ENCODE data around the gene MEG3.
A peak's percentile ranks its signal among the peaks of the same experiment; 100 is the strongest.
"Not testable (repeated sequence)": the region's sequence is repeated elsewhere in the genome, so short reads cannot be mapped to it uniquely, and the experiment has no call there.

The MEG3 gene

DNA sequence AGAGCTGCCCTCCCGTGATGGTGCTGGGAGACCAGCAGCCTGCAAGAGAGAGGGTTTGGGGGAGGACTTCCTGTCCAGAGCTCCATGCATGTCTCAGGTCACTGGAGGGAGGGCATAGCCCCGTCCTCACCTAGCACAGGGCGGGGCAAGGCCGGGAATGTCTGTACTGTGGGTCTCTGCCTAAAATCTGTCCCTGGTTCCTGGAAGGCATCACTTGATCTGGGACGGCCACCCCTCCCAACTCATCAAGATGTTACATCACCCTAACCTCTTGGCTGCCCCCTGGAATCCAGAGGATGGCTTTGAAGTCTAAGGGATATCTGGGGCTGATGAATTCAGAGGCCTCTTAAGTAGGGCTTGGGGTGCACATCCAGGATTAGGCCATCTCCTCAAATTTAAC is 37.0 kb upstream of the MEG3 start:
- no peak for DNase-seq (ENCODE audit: low read depth, low spot score)

DNA sequence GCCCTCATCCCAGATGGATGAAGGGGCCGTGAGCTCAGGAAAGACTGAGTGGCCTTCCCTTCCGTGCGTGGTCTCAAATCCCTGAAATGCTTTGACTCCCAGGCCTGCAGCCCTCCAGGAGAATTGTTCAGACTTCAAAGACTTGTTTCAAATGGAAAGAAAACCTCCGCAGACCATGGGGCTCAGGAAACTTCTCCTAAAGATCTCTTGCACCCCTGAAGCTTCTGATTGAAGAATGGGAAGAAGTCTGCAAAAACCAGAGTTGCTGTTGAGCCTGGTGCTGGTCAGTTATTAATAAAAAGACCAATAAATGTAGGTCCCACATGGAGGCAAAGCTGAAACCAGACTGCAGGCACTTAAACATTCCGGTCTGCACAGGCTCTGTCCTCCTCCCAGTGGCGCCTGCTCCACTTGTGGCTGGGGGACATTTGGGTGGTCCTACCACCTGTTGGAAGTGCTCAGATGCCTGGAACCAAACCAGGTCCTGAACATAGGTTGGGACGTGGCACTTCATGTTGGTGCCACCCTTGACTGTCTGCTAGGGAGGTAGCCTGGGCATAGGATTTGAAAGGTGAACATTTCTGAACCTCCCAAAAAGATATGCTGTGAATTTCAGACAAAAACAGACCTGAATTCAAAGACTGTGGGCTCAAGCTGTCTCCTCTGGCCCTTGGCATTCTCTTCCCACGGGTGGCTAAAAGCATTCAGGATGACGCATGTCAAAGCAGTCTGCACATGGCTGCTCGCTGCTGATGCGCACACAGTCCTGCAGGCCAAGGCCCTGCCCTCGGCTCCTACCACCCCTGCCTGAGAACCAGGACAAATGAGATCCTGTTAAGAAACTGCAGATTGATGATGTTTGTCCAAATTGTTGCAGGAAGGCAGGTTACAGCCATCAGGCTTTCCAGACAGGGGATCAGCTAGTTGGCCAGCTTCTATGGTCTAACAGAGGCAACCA is 36.2 kb upstream of the MEG3 start:
- DNase-seq (ENCODE audit: low read depth, low spot score), result no peak

DNA sequence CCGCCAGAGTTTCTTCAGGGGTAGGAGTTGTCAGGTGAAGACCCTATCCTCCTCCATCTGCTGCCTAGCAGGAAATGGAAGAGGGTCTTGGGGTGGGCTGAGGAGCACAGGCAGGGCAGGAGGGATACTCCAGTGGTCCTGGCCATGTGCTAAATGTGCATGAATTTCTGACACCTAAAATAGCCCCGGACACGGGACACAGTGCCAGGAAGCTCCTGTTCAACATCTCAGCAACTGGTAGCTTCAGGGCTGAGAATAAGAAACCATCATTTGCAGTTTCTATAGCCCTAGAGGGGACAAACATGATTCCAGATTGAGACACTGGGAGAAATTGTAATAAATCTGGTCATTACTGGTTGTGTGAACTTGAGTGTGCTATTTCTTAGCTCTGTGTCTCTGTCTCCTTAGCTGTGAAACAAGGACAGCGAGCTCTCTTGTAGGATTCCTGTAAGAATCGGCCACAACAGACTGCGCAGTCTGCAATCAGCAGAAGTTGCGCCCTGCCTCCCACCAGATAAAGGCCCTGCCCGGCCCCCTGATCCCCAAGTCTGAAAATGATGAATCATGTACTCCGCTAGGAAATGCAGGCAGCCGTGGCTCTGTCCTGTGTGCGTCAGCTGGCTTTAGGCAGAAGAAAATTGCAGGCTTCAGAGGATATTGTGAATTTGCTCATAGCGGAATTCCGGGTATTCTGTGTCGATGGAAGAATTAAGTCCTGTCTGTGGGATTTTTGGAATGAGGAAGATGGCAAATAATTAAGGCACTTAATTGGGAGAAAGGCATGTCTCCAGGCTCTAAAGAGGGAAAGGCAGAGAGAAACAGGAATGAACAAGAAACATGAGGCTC is 35.2 kb upstream of the MEG3 start:
- no peak for DNase-seq (ENCODE audit: low read depth, low spot score)

DNA sequence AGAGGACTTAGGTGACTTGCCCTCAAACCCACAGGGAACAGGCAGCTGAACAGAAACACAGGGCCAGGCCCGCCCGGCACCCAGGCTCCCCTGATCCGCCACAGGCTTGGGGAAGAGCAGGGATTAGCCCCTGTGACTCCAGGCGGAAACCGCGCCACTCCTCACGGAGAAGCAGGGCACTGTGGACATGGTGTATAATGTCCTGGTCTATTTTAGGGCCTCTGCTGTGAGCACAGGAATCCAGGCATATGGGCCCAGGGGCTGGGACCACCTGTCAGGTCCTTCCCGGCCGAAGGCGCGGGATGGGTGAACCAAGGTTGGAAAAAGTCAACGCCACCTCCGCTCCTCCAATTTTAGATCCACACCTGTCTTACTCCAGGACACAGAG is 34.6 kb upstream of the MEG3 start:
- no peak for DNase-seq (ENCODE audit: low read depth, low spot score)

DNA sequence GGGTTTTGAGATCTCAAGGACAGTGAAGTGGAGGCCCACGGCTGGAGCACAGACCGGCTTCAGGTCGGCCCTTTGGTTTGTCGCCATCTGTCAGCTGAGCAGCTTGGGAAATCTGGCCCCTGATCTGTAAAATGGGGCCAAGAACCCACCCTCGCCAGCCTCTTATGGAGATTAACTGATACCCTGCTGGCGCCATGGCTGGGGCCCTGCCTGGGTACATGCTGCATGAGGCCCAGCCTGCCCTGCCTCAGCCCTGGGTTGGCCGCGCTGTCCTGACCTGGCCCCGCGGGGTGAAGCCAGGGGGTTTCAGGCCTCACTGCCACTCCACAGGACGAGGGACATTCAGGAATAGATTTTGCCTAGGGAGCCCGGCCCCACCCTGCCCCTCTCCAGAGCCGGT is 33.9 kb upstream of the MEG3 start:
- no peak for DNase-seq (ENCODE audit: low read depth, low spot score)

DNA sequence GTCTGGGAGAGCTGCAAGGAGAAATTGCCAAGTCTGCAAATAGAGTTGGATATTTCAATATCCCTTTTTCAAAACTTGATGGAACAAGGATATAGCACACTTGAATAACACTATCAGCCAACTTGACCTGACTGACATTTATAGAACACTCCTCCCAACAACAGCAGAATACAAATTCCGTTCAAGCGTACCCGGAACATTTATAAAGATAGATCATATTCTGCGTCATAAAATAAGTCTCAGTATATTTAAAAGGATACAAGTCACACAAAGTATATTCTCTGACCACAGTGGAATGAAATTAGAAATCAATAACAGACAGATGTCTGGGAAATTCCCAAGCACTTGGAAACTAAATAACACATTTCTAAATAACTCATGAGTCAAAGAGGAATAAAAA is 29.0 kb upstream of the MEG3 start:
- no peak for DNase-seq (ENCODE audit: low read depth, low spot score)

DNA sequence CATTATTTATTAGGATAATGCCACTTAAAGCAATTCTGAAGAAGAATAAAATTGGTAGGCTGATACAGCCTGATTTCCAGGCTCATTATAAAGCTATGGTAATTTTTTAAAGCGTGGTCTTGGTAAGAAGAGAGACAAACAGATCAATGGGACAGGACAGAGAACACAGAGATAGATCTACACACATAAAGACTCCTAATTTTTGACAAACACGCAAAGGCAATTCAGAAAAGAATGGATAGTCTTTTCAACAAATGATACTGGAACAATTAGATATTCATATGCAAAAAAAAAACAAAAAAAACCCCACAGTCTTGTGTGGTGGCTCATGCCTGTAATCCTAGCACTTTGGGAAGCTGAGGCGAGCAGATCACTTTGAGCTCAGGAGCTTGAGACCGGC is 25.9 kb upstream of the MEG3 start:
- DNase-seq (ENCODE audit: low read depth, low spot score), result no peak

DNA sequence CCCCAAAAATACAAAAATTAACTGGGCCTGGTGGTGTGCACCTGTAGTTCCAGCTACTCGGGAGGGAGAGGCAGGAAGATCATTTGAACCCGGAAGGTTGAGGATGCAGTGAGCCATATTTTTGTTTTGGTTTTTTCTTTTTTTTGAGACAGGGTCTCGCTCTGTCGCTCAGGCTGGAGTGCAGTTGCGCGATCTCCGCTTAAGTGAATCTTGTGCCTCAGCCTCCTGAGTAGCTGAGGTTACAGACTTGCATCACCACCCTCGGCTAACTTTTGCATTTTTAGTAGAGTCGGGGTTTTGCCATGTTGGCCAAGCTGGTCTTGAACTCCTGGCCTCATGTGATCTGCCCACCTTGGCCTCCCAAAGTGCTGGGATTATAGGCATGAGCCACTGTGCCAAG is 24.5 kb upstream of the MEG3 start:
- not testable (repeated sequence) for DNase-seq (ENCODE audit: low read depth, low spot score)

DNA sequence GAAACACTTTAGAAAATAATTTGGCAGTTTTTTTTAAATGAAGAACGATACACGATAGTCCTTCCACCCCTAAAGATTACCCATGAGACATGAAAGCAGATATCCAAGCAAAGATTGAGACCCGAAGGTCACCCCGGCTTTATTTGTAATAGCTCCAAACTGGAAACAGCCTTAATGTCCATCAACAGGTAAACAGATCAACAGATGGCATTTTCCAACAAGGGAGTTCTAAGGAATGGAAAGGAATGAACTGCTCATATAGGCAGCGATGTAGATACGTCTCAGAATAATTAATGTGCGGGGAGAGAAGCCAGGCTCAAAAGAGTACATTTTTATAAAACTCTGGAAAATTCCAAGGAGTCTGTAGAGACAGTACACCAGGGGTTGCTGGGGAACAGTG is 23.7 kb upstream of the MEG3 start:
- DNase-seq (ENCODE audit: low read depth, low spot score), result no peak

DNA sequence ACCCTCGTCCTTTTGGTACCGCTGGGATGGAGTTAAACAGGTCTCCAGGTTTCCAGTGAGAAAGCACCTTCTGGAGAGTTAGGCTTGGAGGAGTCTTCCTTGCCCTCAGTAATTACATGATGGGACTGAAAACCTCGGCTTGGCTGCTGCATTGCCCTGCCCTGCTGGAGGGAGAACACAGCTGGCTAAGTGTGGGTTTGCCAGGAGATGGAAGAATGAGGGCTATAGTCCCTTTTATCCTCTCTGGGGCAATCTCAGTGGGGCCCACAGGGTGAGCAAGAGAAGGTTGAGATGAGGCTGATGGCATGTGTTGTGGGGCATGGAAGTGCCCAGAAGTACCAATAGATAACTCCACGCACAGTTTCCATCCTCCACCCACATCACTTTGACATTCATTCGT is 23.2 kb upstream of the MEG3 start:
- DNase-seq (ENCODE audit: low read depth, low spot score), result no peak

DNA sequence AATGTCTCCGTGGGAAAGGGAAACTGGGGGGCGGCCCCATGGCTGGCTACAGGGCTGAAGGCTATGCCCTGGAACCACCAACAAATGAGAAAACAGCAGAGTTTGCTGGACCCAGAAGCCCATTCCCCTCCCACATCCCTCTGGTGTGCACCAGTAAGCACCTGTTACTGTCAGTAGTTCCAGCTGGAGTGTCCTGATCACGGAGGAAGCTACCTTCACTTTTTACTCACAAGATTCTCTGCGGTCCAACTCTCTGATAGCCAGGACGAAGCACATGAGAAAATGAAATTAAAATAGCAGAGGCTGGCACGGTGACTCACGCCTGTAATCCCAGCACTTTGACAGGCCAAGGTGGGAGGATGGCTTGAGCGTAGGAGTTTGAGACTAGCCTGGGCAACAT is 22.7 kb upstream of the MEG3 start:
- no peak for DNase-seq (ENCODE audit: low read depth, low spot score)

DNA sequence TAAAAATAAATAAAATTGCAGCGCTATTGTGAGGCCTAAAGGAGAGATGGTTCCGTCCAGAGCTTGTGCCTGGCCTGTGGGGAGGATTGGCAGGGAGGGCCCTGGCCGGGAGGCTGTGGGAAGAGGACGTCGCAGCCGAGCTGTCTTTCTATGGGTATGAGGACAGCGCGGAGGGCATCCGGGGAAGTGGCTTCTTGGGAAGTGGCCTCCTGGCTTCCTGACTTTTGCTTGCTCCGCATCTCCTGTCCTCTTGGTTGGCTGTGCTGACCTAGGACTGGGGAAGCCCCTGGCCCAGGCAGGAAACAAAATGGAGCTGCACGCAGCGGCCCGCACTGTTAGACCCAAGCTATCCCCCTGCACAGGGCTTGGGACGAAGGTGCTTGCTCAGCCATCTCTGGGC is 22.2 kb upstream of the MEG3 start:
- DNase-seq (ENCODE audit: low read depth, low spot score), result no peak

DNA sequence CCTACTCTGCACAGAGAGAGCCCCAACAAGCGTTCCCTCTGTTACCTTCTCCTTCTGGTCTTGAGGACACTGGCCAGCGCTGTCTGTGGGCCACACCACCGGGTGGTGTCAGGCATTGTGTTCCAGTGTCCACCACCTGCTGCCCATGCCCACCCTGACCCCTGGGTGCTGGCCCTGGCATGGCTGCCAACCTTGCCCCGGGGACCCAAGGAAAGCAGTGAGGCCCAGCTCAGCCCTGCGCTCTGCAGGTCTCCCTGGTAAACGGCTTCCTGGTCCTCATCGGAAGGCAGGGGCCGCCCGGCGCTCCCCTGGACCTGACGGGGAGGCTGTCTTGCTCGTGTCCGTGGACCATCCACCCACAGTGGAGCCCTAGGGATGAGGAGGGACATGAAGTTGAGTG is 21.8 kb upstream of the MEG3 start:
- DNase-seq (ENCODE audit: low read depth, low spot score), result no peak

DNA sequence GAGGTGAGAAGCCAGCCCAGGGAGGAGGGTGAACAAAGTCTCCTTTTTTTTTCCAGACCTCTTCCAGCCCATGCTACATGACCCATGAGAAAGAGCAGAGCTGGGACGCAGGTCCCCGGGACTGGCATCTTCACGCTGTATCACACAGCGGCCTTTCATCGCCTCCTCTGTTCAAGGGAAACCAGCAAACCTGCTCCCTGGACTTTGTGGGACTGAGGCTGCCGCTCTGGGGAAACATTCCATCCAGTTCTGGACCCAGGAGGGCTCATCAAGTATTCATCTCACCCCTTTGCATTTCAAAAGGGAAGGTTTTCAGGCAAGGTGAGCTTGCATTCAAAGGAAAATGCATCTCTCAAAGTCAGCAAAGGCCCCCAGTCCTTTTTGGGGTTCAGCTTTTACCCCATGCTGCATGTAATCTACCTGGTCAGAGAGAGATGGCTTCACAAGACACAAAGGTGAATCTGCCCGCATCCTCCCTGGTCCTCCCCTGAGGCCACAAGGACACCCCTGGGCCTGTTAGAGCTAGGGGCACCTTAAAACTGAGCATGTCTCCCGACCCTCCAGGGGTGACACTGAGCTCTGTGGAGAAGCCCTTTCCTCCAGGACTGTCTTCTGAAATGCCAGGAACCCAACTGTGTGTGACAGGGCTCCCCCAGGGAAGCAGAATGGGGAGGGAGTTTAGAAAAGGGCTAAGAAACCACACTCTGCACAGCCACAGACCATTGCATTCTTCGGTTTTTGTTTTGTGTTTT is 21.2 kb upstream of the MEG3 start:
- peak; percentile 57 for DNase-seq (ENCODE audit: low read depth, low spot score)

DNA sequence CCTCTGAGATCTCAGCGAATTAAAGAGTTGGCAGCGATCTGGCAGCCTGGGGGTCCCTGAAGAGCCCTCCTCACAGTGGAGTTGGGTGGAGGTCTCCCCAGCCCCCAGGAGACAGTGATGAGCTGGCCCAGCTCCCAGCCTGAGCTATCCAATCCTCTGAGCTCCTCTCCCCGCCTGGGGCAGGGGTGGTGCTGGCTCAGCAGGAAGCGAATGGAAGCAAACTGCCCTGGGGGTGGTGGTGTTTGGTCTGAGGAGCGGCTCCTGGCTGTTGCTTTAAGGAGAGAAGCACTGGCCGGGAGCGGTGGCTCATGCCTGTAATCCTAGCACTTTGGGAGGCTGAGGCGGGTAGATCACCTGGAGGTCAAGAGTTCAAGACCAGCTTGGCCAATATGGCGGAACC is 19.5 kb upstream of the MEG3 start:
- DNase-seq (ENCODE audit: low read depth, low spot score), result peak; percentile 91

DNA sequence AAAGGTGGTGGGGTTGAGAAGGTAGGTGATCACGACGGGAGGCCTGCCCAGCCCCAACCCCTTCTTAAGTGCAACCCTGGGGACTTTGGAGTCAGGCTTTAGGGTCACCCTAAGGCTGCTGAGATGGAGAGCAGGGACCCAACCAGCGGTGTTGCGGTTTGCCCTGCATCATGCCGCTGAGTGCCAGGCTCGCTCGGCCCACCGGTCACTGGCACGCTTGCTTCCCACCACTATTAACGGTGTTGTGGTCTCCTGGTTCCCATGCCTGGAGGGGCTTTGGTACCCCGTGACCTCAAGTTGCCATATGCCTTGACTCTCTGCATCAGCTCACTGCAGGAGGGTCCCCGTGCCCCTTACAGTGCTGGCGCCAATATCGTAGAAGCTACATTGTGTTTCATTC is 18.4 kb upstream of the MEG3 start:
- no peak for DNase-seq (ENCODE audit: low read depth, low spot score)

DNA sequence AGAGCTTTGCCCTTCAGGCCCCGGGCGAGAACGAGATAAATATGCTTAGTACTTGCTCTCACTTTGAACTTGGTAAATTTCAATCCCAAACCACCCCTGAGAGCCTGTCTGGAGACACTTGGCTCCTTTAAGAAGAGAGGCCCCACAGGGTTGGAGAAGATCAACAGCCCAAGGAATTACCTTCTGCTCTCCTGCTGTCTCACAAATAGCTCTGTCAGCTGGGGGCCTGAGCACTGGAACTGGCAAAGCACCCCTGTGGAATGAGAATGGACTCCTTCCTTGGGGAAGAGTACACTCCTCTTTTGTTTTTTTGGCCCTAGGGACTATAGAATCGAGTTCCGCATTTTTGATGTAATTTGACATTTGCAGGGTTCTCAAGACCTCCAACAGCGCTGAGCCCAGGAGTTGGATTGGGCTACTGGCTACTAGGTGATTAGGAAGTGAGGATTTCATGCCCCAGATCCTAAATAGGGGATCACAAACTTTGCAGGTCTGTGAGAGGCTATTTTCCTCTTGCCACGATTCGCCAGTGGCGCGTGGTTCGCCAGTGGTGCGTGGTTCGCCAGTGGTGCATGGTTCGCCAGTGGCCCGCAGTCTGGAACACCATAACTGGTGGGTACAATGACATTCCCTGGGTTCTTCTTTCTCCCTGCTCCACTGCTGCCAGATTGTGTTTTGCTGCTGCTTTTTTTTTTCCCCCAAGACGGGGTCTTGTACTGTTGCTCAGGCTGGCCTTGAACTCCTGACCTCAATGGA is 17.8 kb upstream of the MEG3 start:
- peak; percentile 46 for DNase-seq (ENCODE audit: low read depth, low spot score)

DNA sequence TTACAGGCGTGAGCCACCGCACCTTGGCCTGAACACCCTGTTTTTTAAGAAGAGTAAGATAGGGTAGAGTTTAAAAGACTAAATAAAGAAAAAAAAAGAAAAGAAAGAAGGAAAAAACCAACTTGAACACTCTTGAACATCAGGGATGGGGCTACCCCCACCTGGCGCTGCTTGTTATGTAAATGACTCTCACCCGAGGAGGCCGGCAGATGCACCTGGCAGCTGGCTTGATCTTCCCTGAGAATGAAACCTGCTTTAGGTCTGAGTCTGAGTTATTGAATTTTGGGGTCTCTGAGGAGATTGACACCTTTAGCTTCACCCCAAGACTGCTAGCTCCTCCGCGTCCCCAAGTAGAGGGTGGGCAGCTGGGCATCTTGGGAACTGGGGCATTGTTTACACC is 15.5 kb upstream of the MEG3 start:
- DNase-seq (ENCODE audit: low read depth, low spot score), result no peak

DNA sequence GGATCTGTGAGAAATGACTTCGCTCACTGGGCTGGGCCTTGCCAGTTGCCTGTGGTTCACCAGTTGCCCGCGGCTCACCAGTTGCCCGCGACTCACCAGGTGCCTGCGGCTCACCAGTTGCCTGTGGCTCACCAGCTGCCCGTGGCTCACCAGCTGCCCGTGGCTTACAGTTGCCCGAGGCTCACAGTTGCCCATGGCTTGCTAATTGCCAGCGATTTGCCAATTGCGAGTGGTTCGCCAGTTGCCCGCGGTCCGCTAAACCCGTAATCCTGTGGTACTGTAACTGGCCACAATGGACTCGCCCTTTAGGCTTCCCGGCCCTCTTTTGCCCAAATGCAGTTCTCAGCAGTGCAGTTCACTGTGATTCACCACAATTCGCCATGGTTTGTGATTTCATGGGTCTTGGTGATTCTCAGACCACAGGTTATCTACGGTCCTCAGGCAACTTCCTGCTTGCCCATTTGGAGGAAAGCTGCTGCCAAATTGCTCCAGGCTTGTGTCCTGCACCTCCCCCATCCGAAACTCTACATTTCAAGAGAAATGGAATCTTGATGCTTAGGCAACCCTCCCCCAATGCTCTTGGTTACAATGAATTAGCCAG is 15.0 kb upstream of the MEG3 start:
- peak; percentile 86 for DNase-seq (ENCODE audit: low read depth, low spot score)

DNA sequence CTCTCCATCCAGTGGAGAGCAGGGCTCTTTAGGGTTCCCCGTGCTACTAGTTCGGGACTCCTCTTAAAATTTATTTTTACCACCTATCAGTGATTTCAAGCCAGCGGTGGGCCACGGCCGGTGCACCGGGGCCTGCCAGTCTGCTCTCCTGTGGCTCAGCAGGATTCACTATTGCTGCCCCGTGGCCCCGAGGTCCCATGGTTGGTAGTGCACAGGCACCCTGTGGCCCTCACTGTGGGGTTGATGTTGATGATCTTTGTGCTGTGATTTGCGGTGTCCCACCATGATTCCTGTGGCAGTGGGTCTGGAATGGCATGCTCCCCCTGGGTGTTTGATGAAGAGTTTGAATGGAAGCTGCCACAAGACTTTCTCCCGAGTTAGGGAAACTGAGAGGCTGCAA is 12.6 kb upstream of the MEG3 start:
- no peak for DNase-seq (ENCODE audit: low read depth, low spot score)

All from ELF-1 (cell line).